Coronary artery (tissue), 2 donors: ENCODE measurements around the gene PRR7.

Experiments
- DNase-seq: peaks from one replicate; pipeline ENCODE4 v3.0.0-alpha.2; 2017; ENCODE audit warnings: low spot score
- H3K27ac ChIP-seq, 2 donors: fragments of 200-600 bp; sonication (generic); one replicate each; pipeline ENCODE4 v1.5.1; 2016 to 2019
- H3K4me3 ChIP-seq: fragments of 200-600 bp; sonication (generic); 2 replicates; pipeline ENCODE4 v1.5.1; 2016; ENCODE audit warnings: mild to moderate bottlenecking, moderate library complexity
- CTCF ChIP-seq: fragments of 200-600 bp; sonication (generic); IDR thresholded peaks from one replicate; pipeline ENCODE4 v1.5.1; 2019; ENCODE audit warnings: antibody characterized with exemption

The PRR7 gene

GRCh38 chr5:177450667-177451424 is 4.2 kb downstream of the PRR7 start:
- H3K4me3 ChIP-seq, result no peak overlapping the region
- TF ChIP-seq CTCF, result no peak
- H3K27ac ChIP-seq, result no peak overlapping the region
- no peak for DNase-seq

- Histone ChIP-seq H3K4me3 (no peak overlapping the region), H3K27ac (no peak overlapping the region)
- no peak for DNase-seq
- no peak for TF ChIP-seq CTCF
Observed at GRCh38 chr5:177452688-177453638, 6.3 kb downstream of the PRR7 start.

- H3K27ac ChIP-seq, result peak overlapping the region; percentile 30 to 77
- DNase-seq, result no peak
Observed at GRCh38 chr5:177453852-177454396, 7.3 kb downstream of the PRR7 start.

GRCh38 chr5:177454397-177455035 is 7.9 kb downstream of the PRR7 start:
- peak overlapping the region; percentile 71 for H3K4me3 ChIP-seq
- H3K27ac ChIP-seq, result peak overlapping the region; percentile 30 to 77
- peak; percentile 93 for DNase-seq
- TF ChIP-seq CTCF, result peak; percentile 84

More at GRCh38 chr5:177453852-177454396, 7.3 kb downstream of the PRR7 start:
- no peak for TF ChIP-seq CTCF
- peak overlapping the region; percentile 71 for H3K4me3 ChIP-seq

- Histone ChIP-seq H3K4me3 (peak overlapping the region; percentile 71), H3K27ac (peak overlapping the region; percentile 22 to 77)
- TF ChIP-seq CTCF, result peak; percentile 49
- no peak for DNase-seq
Observed at GRCh38 chr5:177455036-177455660, 8.5 kb downstream of the PRR7 start.
